Astrocyte of the cerebellum (primary cell): Measurements from ENCODE around the gene ELF4.

Experiments used
- DNase-seq: peaks from one replicate; pipeline ENCODE4 v3.0.0-alpha.2; 2011; ENCODE audit warnings: low read depth
- H3K4me3 ChIP-seq: 2 replicates; pipeline ENCODE4 v1.5.1; 2011; ENCODE audit warnings: mild to moderate bottlenecking, low read depth, low read length, moderate library complexity
- CTCF ChIP-seq: IDR thresholded peaks from 2 replicates; pipeline ENCODE4 v1.5.1; 2012; ENCODE audit warnings: low read length, low read depth, moderate library complexity, mild to moderate bottlenecking; ENCODE audit errors: missing control alignments
- in situ Hi-C: cut with HindIII; loops from 2 replicates; pipeline ENCODE4 v1.10.0; 2017; ENCODE audit warnings: low sequenced_read_pairs

The ELF4 gene

DNA sequence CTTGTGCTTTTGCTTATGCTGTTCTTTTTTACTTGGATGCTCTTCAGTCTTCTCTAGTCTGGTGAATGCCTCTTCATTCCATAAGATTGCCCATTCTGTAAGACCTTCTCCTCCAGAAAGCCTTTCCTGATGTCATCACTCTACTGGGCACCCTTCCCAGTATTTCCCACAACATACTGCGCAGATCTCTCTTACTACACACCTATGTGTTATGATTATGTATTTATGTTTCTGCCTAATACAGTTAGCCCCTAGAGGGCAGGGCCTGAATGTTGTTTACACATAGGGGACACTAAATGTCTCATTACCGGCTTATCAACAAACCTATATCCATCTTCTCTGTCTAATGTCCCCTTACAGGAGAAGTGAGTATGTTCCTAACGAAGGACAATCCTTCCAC lies 34.2 kb upstream of the ELF4 start:
- TF ChIP-seq CTCF, result no peak
- DNase-seq, result no peak
- in situ Hi-C loops, result no loop called here
- H3K4me3 ChIP-seq, result no peak overlapping the region

GRCh38 chrX:130139474-130140201 lies 29.3 kb upstream of the ELF4 start:
- in situ Hi-C loops, result no loop called here

GRCh38 chrX:130136961-130137360 lies 26.7 kb upstream of the ELF4 start:
- TF ChIP-seq CTCF, result no peak
- in situ Hi-C loops, result no loop called here
- no peak overlapping the region for H3K4me3 ChIP-seq
- DNase-seq, result no peak

More at GRCh38 chrX:130139474-130140201, 29.3 kb upstream of the ELF4 start:
- no peak for DNase-seq
- no peak for TF ChIP-seq CTCF
- no peak overlapping the region for H3K4me3 ChIP-seq

DNA sequence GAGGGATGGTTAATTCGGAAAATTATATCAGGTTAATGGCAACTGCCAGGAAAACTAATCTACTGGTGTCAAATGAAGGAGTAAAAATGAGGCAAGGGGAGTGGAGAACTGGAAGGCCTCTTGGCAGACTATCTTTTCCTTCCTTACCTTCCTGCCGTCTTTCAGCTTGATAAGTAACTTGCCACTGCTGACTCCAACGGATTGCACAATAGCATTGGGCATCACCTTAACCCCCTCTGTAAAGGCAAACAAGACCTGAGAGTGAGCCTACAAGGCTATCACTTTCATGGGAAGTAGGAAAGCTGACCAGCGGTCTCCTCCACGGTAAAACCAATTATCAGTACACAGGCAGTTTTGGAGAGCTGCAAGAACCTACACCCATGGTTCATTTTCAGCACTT lies 26.2 kb upstream of the ELF4 start:
- in situ Hi-C loops, result no loop called here
- DNase-seq, result no peak
- no peak overlapping the region for H3K4me3 ChIP-seq
- TF ChIP-seq CTCF, result no peak

- TF ChIP-seq CTCF, result no peak
- no peak overlapping the region for H3K4me3 ChIP-seq
- DNase-seq, result no peak
- in situ Hi-C loops, result no loop called here
Observed at GRCh38 chrX:130130990-130131389, 20.7 kb upstream of the ELF4 start.

DNA sequence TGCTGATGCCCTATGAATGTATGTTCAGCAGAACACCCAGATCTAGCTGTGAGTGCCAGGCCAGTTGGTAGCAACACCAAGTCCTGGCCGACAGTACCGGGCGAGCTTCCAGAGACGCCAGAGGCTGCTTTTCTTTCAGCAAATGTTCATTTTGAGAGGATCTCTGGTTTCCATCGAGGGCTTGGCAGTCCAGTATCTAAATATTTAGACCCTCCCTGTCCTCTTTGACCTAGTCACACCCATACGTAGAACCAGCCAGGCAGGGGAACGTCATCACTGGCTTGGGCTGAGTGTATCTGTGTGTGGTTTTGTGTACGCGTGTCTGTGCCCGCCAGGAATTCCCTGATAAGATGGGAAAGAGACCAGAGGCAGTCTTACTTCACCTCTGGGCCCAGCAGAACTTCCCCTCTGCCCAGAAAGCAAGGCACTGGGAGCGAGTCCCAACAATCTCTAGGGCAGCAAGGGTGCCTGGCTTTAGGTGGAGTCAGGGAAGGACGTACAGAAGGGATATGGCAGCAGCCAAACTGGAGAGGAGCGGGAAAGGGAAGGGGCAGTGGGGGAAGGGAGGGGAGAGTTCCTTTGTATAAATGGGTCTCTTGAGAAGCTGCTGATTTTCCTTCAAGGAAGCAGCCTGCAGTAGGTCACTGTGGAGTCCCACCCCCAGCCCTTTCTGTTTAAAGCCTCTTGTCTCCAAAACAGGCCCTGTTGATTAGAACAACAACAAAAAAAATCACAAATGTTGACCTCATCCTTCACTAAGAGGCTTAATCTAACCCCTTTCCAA lies 15.0 kb upstream of the ELF4 start:
- no peak overlapping the region for H3K4me3 ChIP-seq
- in situ Hi-C loops, result no loop called here
- TF ChIP-seq CTCF, result no peak
- no peak for DNase-seq
